Testis (tissue), 3 donors: ENCODE results near the gene C1RL. TPM values are rescaled to one million over a fixed set of nuclear protein-coding genes. Genes with fewer than 3 reads are reported as not detected.

Experiments
- DNase-seq: peaks from one replicate; pipeline ENCODE4 v3.0.0-alpha.2; 2019
- H3K27ac ChIP-seq, 2 donors: fragments of 200-600 bp; sonication (generic); one replicate each; pipeline ENCODE4 v1.5.1; 2019
- H3K27me3 ChIP-seq: fragments of 200-600 bp; sonication (generic); one replicate; pipeline ENCODE4 v1.5.1; 2019
- H3K36me3 ChIP-seq: fragments of 200-600 bp; sonication (generic); one replicate; pipeline ENCODE4 v1.5.1; 2017; ENCODE audit warnings: low read depth; ENCODE audit errors: missing control alignments
- H3K4me1 ChIP-seq: fragments of 200-600 bp; sonication (generic); one replicate; pipeline ENCODE4 v1.5.1; 2019
- H3K4me3 ChIP-seq, 2 donors: fragments of 200-600 bp; sonication (generic); one replicate each; pipeline ENCODE4 v1.5.1; 2017 to 2019
- H3K9me3 ChIP-seq: fragments of 200-600 bp; sonication (generic); one replicate; pipeline ENCODE4 v1.5.1; 2017
- POLR2A ChIP-seq: fragments of 450-650 bp; IDR thresholded peaks from one replicate; pipeline ENCODE4 v1.6.1; 2017; ENCODE audit warnings: antibody characterized with exemption, mild to moderate bottlenecking, moderate library complexity
- WGBS, 2 donors: methylation state at CpG; one replicate each; pipeline ENCODE4 v1.1.5; 2018; 5-methylcytosine and 5-hydroxymethylcytosine counted together
- intact Hi-C: fragments of 100-400 bp; cut with DNase I; formaldehyde crosslinking; loops from one replicate; pipeline ENCODE4 v1.15.1; 2023; ENCODE audit warnings: low total_unique reads
- polyA plus RNA-seq: library from polyadenylated mRNA; stranded (reverse); fragments of 350-450 nt; fragmentation: Illumina TruSeq; extraction: RNeasy Lipid Tissue Mini Kit (QIAGEN cat#74804); gene quantifications from one replicate; pipeline ENCODE4 v1.2.3, GENCODE V29; 2014; ENCODE audit warnings: low read depth, low replicate concordance; ENCODE audit not compliant: insufficient read depth
- total RNA-seq, 2 donors: library from RNA; depleted of rRNA; stranded (reverse); fragments of >200 nt; gene quantifications; one replicate each; pipeline ENCODE4 v1.2.3, GENCODE V29; 2016
- TF ChIP-seq, protein P1 (sequence below), 3 experiments: fragments of 450-650 bp in 2 of 3; fragments of 200-600 bp in 1 of 3; sonication (generic) in 1 of 3; IDR thresholded peaks; one replicate each; pipeline ENCODE4 v1.5.1; 2016 to 2019; ENCODE audit warnings: antibody characterized with exemption in 3 of 3, mild to moderate bottlenecking in 2 of 3, moderate library complexity in 1 of 3

C1RL gene
- total and polyA plus RNA-seq, 3 donors from 2014 or later: 19.8 to 31.8 (median 23.9) TPM

DNA sequence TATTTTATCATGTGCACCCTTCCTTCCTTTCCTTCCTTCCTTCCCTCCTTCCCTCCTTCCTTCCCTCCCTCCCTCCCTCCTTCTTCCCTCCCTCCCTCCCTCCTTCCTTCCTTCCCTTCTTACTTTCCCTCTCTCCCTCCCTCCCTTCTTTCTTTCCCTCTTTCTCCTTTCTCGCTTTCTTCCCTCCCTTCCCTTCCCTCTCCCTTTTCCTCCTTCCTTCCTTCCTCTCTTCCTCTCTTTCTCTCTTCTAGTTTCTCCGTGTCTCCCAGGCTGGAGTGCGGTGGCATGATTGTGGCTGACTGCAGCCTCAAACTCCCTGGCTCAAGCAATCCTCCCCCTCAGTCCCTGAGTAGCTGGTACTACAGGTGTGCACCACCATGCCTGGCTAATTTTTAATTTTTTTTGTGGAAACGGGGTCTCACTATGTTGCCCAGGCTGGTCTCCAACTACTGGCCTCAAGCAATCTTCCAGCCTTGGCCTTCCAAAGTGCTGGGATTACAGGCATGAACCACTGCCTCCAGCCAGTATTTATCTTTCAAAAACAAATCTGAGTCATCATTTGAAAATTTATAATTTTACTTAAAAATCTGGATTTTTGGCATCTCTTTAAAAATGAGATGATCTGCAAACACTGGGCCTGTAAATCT lies 7.8 kb downstream of the C1RL start:
- Histone ChIP-seq H3K27me3 (no peaks in the 10 kb centered on the region), H3K4me1 (no peaks in the 10 kb centered on the region), H3K4me3 (no peak overlapping the region), H3K36me3 (no peaks in the 10 kb centered on the region), H3K9me3 (no peaks in the 10 kb centered on the region), H3K27ac (peak overlapping the region in 1 of 2 donors; percentile 53)
- intact Hi-C loops: no loop called here
- WGBS, 2 donors: 84 to 86% methylated on average over 4 of the region's 4 CpGs
- no peak for TF ChIP-seq POLR2A
- TF ChIP-seq, protein P1, sequence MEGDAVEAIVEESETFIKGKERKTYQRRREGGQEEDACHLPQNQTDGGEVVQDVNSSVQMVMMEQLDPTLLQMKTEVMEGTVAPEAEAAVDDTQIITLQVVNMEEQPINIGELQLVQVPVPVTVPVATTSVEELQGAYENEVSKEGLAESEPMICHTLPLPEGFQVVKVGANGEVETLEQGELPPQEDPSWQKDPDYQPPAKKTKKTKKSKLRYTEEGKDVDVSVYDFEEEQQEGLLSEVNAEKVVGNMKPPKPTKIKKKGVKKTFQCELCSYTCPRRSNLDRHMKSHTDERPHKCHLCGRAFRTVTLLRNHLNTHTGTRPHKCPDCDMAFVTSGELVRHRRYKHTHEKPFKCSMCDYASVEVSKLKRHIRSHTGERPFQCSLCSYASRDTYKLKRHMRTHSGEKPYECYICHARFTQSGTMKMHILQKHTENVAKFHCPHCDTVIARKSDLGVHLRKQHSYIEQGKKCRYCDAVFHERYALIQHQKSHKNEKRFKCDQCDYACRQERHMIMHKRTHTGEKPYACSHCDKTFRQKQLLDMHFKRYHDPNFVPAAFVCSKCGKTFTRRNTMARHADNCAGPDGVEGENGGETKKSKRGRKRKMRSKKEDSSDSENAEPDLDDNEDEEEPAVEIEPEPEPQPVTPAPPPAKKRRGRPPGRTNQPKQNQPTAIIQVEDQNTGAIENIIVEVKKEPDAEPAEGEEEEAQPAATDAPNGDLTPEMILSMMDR (IDR thresholded peaks at IDR 0.05): no peak
- DNase-seq: peak; percentile 22

DNA sequence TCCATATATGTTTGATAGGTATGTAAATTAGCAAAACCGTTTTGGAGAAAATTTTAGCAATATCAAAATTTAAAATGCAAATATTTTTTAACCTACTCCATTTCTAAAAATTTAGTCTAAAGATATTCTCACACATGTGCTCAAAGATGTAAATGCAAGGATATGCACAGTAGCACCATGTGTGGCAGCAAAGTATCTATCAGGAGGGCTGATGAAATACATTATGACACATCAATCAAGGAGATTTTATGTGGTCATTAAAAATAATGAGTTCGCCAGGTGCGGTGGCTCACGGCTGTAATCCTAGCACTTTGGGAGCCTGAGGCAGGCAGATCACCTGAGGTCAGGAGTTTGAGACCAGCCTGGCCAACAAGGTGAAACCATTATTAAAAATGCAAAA lies 8.8 kb downstream of the C1RL start:
- intact Hi-C loops: no loop called here
- 87 to 90% methylated on average over 4 of the region's 4 CpGs for WGBS, 2 donors
- no peak overlapping the region for H3K4me3 ChIP-seq
- DNase-seq: no peak
- no peaks in the 10 kb centered on the region for H3K27me3 ChIP-seq
- TF ChIP-seq, protein P1 (IDR thresholded peaks at IDR 0.05): no peak
- no peak for TF ChIP-seq POLR2A
- no peaks in the 10 kb centered on the region for H3K36me3 ChIP-seq
- no peaks in the 10 kb centered on the region for H3K9me3 ChIP-seq
- H3K4me1 ChIP-seq: no peaks in the 10 kb centered on the region
- H3K27ac ChIP-seq: no peak overlapping the region

DNA sequence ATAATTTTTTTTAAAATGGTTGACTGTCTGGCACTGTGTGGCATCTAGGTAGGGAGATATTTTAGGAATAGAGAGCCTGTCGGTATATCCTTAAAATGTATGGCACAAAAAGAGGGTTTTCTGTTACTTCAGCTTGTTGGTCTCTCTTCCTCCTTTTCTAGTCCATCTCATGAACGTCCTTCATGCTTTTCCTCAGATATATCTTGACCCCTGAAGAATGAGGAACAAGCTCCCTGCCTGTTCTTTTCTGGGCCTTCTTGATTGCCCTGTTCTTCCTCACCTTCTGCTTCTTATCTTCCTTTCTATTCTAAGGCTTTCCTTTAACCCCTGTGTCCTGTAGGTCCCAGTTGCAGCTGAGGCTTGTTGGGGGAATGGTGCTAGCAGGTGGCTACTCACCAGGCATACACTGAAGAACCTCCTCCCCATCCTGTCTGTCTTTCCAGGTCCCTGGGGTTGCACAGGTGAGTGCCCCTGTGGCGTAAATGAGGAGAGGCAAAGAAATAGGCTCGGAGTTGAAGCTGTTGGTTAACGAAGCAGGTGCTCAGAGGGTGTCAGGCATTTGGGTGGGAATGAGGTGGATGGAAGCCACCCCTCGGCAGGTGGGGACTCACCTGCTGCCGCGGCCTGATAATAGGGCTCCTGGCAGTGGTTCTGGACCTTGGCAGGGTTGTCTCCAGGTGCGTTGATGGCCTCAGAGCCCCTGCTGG lies 9.6 kb downstream of the C1RL start:
- no peak overlapping the region for H3K27ac ChIP-seq
- H3K27me3 ChIP-seq: no peaks in the 10 kb centered on the region
- peak; percentile 4 for DNase-seq
- H3K36me3 ChIP-seq: no peaks in the 10 kb centered on the region
- no peaks in the 10 kb centered on the region for H3K4me1 ChIP-seq
- H3K9me3 ChIP-seq: no peaks in the 10 kb centered on the region
- TF ChIP-seq, protein P1 (IDR thresholded peaks at IDR 0.05): no peak
- intact Hi-C loops: loop anchor here (10.0 kb wide), 1 partner anchor 155 kb away; the partner anchor contains the start of genes C12orf57 and RNU7-1
- 84 to 88% methylated on average over 9 of the region's 9 CpGs for WGBS, 2 donors
- no peak overlapping the region for H3K4me3 ChIP-seq

DNA sequence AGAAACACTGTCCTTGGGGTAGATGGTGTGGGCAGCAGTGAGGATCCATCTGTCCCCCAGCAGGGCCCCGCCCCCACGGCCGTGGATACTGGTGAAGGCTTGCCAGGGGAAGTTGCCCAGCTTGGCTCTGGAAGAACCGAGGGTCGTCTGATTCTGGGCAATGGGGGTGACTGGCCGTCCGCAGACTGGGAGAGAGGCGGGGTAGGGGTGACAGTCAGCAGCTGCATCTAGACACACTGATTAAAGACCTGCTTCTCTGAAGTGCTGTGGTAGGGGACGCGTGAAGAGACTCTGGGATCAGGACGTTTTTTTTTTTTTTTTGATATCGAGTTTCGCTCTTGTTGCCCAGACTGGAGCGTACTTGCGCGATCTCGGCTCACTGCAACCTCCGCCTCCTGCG lies 12.0 kb downstream of the C1RL start:
- intact Hi-C loops: loop anchor here (10.0 kb wide), 1 partner anchor 152 kb away; the partner anchor contains the start of genes C12orf57 and RNU7-1
- Histone ChIP-seq H3K27ac (no peak overlapping the region), H3K4me3 (no peak overlapping the region), H3K9me3 (no peaks in the 10 kb centered on the region), H3K36me3 (no peaks in the 10 kb centered on the region), H3K4me1 (peaks cover 5% of the 10 kb centered on the region), H3K27me3 (no peaks in the 10 kb centered on the region)
- WGBS, 2 donors: 62 to 73% methylated on average over 11 to 19 of the region's 19 CpGs
- TF ChIP-seq POLR2A: no peak
- TF ChIP-seq, protein P1 (IDR thresholded peaks at IDR 0.05): no peak
- no peak for DNase-seq
